ENCODE data around the gene SDCCAG8. TPM values are rescaled to one million over a fixed set of nuclear protein-coding genes. Genes with fewer than 3 reads are reported as not detected.

The SDCCAG8 gene
- total and polyA plus RNA-seq, 2 donors from 2014 or later = 29.6 to 53.2 TPM

GRCh38 chr1:243471754-243472745 lies 216.2 kb downstream of the SDCCAG8 start:
- H3K27ac ChIP-seq (ENCODE audit: low read depth in 2 of 2, low read length in 2 of 2) = no peak overlapping the region
- H3K9ac ChIP-seq (ENCODE audit: low read length in 3 of 3) = no peak overlapping the region
- DNase-seq (no peak), FAIRE-seq (no peak)
- H3K27me3 ChIP-seq (ENCODE audit: control insufficient read depth, insufficient read depth, low read length) = no peaks in the 10 kb centered on the region
- no peaks in the 10 kb centered on the region for H3K4me1 ChIP-seq (ENCODE audit: control insufficient read depth in 2 of 3, insufficient read depth in 2 of 3, low read depth in 1 of 3, low read length in 3 of 3)
- intact Hi-C loops (cut with DNase I) = no loop called here
- H3K9me3 ChIP-seq (ENCODE audit: control insufficient read depth in 2 of 3, insufficient read depth in 1 of 3, low read length in 3 of 3) = no peaks in the 10 kb centered on the region
- H3K36me3 ChIP-seq (ENCODE audit: control insufficient read depth in 2 of 3, insufficient read depth in 3 of 3, low read length in 3 of 3) = no peaks in the 10 kb centered on the region
- no peak for TF ChIP-seq CTCF (IDR thresholded peaks at IDR 0.05; ENCODE audit: borderline replicate concordance, extremely low read depth, insufficient read depth)
- H3K4me3 ChIP-seq (ENCODE audit: low read length in 3 of 3) = no peak overlapping the region

DNA sequence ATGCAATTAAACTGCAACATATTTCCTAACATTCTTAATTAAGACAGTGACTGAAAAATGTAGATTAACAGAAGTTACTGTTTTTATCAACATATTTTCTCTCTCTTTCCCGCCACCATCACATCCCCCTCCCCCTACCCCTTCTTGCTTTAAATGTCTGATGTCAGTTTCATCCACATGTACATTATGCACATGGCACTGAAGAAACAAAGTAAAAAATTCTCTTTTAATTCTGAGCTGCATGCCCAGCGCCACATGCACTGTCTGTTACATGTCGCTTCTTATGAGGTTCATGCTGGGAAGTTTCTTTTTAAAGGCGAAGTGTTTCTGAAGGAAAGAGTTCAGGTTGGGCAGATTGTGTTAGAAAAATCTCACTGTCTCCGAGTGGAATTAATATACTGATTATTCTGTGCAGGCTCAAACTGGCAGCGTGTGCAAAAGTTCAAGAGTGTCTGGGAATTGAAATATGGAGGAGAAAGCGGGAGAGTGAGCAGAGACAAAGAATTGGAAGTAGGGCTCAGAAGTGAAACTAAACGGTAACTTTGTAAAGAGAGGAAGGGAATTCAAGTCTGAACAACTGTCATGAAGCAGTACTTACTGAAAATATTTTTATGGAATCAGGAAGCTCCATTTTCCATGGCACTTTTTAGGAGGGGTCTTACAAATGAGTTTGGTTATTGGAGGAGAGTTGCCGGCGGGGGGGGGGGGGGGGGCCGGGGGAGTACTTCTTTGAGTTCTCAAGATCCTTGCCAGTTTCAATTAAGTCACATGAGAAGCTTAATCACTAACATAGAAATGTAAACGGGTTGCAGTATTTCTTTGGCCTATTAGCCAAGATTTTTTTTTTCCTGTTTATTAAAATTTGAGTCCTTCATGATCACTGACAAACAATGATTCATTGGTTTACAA lies 217.6 kb downstream of the SDCCAG8 start:
- Histone ChIP-seq H3K9ac (ENCODE audit: low read length in 3 of 3) (peak overlapping the region in 2 of 3 donors; percentile 28 to 39), H3K9me3 (ENCODE audit: control insufficient read depth in 2 of 3, insufficient read depth in 1 of 3, low read length in 3 of 3) (no peaks in the 10 kb centered on the region), H3K4me3 (ENCODE audit: low read length in 3 of 3) (peak overlapping the region; percentile 49 to 68 (median 63)), H3K27ac (ENCODE audit: low read depth in 2 of 2, low read length in 2 of 2) (no peak overlapping the region), H3K27me3 (ENCODE audit: control insufficient read depth, insufficient read depth, low read length) (no peaks in the 10 kb centered on the region), H3K4me1 (ENCODE audit: control insufficient read depth in 2 of 3, insufficient read depth in 2 of 3, low read depth in 1 of 3, low read length in 3 of 3) (no peaks in the 10 kb centered on the region), H3K36me3 (ENCODE audit: control insufficient read depth in 2 of 3, insufficient read depth in 3 of 3, low read length in 3 of 3) (no peaks in the 10 kb centered on the region)
- TF ChIP-seq CTCF (IDR thresholded peaks at IDR 0.05; ENCODE audit: borderline replicate concordance, extremely low read depth, insufficient read depth) = no peak
- no peak for FAIRE-seq
- peak in 2 of 5 donors; percentile 37 to 59 for DNase-seq
- intact Hi-C loops (cut with DNase I) = no loop called here

DNA sequence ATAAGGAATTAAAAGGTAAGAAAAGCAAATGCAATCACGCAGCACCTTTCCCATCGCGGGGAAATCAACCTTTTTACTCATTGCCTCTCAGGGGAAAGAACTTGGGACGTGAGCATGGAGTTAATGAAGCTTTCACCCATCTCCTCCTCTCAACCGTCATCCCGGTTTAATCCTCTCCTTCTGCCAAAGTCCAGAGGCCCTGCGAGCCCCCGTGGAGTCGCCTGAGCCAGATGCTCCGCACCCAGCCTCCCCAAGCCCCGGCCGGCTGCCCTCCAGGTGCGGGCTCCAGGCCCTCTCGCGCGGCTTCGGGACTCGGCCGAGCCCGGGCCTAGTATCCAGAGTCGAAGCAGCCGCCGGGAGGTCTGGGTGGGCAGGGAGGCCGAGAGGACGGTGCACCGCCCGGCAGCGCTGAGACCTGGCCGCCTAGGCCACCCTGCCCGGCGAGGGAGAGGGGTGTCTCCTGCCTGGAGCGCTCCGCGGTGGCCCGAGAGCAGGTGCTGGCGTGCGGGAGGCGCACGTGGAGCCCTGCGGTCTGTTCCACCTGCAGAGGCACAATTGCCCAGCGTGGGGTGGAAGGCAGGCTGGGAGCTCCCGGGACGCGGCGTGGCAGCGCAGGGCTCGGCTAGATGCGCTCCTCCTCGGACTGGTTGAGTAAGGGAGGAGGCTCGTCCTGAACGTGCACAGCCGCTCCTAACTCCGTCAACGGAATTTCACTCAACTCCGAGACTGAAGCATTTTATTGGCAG lies 218.5 kb downstream of the SDCCAG8 start:
- no peak for TF ChIP-seq CTCF (IDR thresholded peaks at IDR 0.05; ENCODE audit: borderline replicate concordance, extremely low read depth, insufficient read depth)
- no peaks in the 10 kb centered on the region for H3K4me1 ChIP-seq (ENCODE audit: control insufficient read depth in 2 of 3, insufficient read depth in 2 of 3, low read depth in 1 of 3, low read length in 3 of 3)
- FAIRE-seq = no peak
- H3K36me3 ChIP-seq (ENCODE audit: control insufficient read depth in 2 of 3, insufficient read depth in 3 of 3, low read length in 3 of 3) = no peaks in the 10 kb centered on the region
- intact Hi-C loops (cut with DNase I) = no loop called here
- H3K27me3 ChIP-seq (ENCODE audit: control insufficient read depth, insufficient read depth, low read length) = no peaks in the 10 kb centered on the region
- peak overlapping the region in 1 of 3 donors; percentile 63 for H3K4me3 ChIP-seq (ENCODE audit: low read length in 3 of 3)
- DNase-seq = peak in 4 of 5 donors; percentile 42 to 74 (median 47)
- H3K9ac ChIP-seq (ENCODE audit: low read length in 3 of 3) = no peak overlapping the region
- H3K27ac ChIP-seq (ENCODE audit: low read depth in 2 of 2, low read length in 2 of 2) = no peak overlapping the region
- H3K9me3 ChIP-seq (ENCODE audit: control insufficient read depth in 2 of 3, insufficient read depth in 1 of 3, low read length in 3 of 3) = no peaks in the 10 kb centered on the region

Data from kidney (tissue), 14 donors.